NCI-H446 (cell line): ENCODE measurements around the gene COL4A1.

Source experiments
- DNase-seq, 2 experiments: peaks; one replicate each; lab custom pipeline; 2025; lab: John Stamatoyannopoulos, UW

The COL4A1 gene

GRCh38 chr13:110341445-110342244 lies 34.7 kb upstream of the COL4A1 start:
- DNase-seq, result no peak

DNA sequence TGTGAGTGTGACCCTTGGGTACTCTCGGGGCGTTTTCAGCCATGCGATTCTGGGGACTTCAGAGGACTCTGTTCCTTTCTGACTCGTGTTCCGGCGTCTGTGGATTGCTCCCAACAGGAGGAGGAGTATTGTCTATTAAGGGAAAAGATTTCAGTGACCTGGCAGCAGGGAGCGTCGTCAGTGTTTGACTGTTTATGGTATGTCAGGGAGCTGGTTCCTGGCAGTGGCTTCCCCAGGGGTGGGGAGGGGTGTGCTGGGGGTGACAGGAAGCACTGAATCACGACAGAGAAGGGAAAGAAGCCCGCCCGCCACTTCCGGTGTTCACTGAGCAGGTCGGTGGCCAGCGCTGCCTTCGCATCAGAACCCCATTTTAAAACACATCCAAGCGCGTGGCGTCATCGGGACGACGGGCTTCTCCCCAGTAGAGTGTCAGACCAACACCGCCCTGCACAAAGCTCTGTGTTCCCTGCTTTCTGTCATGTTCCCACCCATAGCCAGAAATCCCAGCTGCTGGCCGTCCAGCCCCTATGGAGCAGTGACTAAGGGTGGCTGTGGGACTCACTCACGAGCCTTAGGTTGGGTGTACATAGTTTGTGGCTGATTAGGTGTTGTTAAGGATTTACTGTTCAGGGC lies 34.0 kb upstream of the COL4A1 start:
- no peak for DNase-seq

DNA sequence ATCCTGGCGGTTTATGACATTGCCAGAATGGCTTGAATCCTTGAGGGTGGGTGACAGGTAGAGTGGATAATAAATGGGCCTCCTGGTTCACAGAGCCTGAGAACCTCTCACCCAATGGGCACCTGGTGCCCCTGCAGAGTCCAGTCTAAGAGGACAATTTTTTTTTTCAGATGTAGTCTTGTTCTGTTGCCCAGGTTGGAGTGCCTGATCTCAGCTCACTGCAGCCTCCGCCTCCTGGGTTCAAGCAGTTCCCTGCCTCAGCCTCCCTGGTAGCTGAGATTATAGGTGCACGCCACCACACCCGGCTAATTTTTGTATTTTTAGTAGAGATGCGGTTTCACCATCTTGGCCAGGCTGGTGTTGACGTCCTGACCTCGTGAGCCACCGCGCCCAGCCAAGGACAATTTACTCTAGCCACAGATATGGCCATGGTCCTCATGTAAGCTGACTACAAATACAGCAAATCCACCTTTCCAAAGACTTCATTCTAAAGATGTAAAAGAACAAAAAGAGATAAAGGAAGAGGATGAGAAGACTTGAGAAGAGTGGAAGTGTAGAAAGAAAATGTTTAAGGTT lies 33.1 kb upstream of the COL4A1 start:
- no peak for DNase-seq

DNA sequence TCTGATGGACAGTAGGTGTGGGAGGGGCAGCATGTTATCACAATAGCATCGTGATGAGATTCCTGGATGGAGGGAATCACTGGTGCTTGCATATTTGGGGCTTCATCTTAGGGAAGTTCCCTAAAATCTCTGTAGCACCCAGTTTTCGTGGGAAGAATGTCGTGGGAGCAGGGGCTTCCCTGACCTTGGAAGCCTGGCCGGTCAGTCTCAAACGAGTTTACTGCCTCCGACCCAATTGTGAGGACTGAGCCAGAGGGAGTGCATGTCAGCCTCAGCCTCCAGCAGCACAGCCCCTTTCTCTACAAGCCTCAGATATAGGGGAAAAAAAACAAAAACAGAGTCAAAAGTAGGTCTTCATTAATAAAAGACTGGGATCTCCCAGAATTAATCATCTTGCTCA lies 32.3 kb upstream of the COL4A1 start:
- DNase-seq, result no peak

DNA sequence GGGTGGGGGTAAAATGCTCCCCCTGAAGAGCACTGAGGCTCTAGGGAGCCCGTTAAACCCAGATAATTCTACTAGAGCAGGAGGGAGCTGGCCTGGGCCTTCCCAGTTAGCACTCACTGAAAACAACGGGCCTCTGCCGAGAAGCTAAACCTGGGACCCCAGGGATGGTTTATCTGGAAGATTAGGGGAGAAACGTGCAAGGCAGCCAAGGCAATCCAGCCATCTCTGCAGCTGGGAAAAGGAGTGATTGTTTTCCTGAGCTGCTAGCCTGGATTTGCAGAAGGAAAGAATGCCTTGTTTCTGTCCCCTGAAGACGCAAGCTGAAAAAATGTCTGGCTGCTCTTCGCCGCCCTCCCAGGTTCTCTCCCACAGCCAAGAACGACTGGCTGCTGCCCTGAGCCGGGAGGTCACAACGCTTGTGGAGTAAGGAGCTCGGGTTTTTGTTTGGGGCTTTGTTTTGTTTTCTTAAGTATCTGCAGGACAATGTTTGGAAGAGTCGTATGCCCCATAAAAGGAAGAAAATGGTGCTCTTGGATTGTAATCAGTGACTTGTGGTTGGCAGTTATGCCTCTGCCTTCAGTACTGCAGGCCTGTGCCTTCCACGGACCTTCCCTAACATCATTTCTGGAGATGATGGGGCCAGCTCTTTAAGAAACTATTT lies 31.6 kb upstream of the COL4A1 start:
- no peak for DNase-seq

- no peak for DNase-seq
Measured at GRCh38 chr13:110337247-110337646, 30.3 kb upstream of the COL4A1 start.

DNA sequence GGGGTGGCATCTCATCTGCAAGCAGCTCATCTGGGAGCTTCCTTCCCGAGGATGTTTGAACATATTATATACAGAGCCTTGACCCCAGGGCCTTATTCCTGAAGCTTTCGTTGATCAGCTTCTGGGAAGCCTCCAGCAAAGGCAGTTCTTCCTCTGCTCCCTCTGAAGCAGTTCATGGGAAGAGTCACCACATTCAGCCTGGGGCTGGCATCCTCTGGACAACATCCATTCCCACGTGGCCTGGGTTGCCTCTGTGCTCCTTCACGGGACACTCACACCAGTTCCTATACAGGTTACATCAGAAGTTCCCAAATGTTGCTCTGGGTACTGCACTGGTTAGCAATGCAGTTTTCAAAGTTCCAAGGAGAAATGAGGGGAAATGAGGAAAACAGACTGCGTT lies 29.7 kb upstream of the COL4A1 start:
- DNase-seq, result no peak

GRCh38 chr13:110336108-110336507 lies 29.2 kb upstream of the COL4A1 start:
- no peak for DNase-seq

DNA sequence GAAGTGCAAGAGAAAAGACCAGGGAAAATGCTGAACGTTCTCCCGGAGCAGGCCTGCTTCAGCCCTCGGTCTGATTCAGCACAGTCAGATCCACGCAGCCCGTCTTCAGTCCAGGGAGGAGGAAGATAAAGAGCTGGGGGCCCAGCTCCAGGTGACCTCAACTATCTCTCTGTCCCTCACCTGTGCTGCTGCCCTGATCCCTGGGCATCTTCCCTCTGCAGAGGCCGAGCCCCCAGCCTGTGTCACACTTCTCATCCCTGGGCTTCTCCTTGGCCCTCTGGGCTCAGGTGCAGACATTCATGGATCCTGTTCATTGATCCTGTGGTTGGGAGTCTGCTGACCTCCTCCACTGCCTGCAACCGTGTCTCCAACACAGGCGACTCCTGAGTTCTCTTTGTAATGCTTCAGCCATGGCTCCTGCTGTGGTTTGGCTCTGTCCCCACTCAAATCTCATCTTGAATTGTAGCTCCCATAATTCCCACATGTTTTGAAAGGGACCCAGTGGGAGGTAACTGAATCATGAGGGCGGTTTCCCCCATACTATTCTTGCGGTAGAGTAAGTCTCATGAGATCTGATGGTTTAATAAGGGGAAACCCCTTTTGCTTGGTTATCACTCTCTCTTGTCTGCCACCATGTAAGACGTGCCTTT lies 28.0 kb upstream of the COL4A1 start:
- no peak for DNase-seq

- DNase-seq, result no peak
Measured at GRCh38 chr13:110334256-110334655, 27.3 kb upstream of the COL4A1 start.

GRCh38 chr13:110333837-110334236 lies 26.9 kb upstream of the COL4A1 start:
- DNase-seq, result no peak

GRCh38 chr13:110332750-110333149 lies 25.8 kb upstream of the COL4A1 start:
- no peak for DNase-seq

DNA sequence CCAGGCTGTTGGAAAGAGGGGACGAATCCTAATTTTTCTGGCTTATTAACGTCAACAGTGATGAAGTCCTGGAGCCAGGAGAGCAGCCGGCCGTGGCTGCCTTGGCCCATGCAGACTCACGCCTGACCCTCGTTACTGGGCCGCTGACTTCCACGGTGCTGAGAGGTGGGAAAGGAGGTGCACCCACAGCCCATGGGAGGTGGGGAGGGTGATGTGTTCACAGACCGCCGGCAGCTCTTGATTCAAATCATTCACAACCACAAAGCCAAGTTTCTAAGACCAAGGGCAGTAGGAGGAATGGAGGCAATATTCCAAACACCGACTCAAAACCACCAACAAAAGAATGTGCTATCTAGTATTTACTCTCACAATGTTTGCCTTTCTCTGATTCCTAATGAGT lies 24.4 kb upstream of the COL4A1 start:
- DNase-seq, result no peak

- DNase-seq, result no peak
Measured at GRCh38 chr13:110330491-110331011, 23.6 kb upstream of the COL4A1 start.

GRCh38 chr13:110329798-110330461 lies 23.0 kb upstream of the COL4A1 start:
- DNase-seq, result no peak

- no peak for DNase-seq
Measured at GRCh38 chr13:110329258-110329657, 22.3 kb upstream of the COL4A1 start.

GRCh38 chr13:110328573-110328972 lies 21.6 kb upstream of the COL4A1 start:
- DNase-seq, result no peak

GRCh38 chr13:110327051-110327721 lies 20.2 kb upstream of the COL4A1 start:
- DNase-seq, result no peak

- DNase-seq, result no peak
Measured at GRCh38 chr13:110326263-110326904, 19.4 kb upstream of the COL4A1 start.

DNA sequence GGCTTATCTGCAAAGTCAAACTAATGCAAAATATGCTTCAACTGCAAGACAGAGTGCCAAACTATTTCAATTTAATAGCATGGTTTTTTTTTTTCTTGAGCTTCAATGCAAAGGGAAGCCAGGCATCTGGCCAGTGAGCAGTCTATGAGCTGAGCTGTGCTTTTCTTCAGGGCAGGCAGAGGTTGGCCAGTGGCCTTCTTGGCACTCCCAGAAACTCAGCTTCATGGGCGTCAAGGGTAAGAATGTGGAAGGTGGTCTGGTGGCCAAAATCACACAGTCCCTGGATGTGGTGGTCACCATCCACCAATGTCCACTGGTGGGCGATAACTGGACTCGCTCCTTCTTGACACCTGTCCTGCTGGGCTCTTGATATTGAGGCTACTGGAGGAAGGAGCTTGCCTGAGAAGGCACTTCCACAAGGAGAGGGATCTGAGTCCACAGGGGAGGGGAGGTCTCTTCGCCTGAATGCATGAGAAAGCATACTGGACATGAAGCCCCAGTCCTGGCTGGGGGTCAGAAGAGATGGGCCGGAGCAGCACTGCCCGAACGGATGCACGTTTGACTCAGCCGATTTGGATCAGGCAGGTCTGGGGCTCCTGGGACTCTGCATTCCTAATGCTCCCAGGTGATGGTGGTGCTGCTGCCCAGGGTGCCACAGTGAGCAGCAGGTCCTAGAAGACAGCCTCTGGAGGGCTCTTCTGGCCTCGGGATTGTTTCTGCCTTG lies 17.2 kb upstream of the COL4A1 start:
- DNase-seq, result no peak
